ENCODE results near the gene VAV2.

Gene VAV2

GRCh38 chr9:133980864-133981588 lies 11.1 kb downstream of the VAV2 start:
- no peak for DNase-seq

DNA sequence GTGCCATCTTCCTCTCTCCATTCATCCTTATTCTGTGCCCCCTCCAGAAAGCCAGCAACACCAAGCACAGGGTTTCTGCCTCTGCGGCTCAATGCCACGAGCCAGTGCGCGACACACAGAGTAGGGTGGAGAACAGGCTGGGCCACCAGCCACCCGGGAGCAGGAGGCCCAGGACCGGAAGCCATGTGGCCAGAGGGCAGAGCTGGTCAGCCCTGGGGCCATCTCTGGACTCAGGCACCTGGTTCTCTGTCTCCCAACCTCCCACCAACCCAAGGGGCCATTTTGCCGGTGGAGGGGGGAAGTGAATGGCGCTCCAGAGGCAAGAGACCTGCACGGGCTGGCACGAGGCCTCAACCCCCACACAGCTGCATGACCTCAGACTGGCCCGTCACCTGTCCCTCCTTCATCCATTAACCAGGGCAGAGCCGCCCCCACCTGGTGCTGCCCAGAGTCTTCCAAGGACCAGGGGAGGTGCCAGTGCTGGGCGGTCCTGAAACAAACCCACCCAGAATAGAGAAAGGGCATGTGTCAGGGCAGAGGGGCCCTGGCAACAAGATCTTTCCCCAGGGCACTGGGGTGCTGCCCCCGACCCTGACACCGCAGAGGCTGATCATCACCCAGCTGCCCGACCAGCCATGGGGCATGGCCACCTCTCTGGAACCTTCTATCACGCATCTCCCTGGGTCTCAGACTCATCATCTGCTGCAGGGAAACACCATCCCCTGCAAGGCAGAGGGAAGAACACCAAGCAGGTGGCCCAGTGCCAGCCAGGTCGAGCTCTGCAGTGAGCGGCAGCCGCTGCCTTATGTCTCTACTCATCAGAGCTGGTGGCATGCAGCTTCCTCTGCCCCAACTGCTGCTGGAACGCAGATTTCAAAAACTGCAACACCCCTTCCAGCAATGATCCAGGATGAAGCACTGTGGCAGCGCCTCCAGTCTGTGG lies 11.9 kb downstream of the VAV2 start:
- DNase-seq: no peak

GRCh38 chr9:133979273-133979920 lies 12.7 kb downstream of the VAV2 start:
- DNase-seq: peak; percentile 32

GRCh38 chr9:133978899-133979272 lies 13.2 kb downstream of the VAV2 start:
- DNase-seq: no peak

- no peak for DNase-seq
These were observed 13.8 kb downstream of the VAV2 start for GRCh38 chr9:133978226-133978898.

DNA sequence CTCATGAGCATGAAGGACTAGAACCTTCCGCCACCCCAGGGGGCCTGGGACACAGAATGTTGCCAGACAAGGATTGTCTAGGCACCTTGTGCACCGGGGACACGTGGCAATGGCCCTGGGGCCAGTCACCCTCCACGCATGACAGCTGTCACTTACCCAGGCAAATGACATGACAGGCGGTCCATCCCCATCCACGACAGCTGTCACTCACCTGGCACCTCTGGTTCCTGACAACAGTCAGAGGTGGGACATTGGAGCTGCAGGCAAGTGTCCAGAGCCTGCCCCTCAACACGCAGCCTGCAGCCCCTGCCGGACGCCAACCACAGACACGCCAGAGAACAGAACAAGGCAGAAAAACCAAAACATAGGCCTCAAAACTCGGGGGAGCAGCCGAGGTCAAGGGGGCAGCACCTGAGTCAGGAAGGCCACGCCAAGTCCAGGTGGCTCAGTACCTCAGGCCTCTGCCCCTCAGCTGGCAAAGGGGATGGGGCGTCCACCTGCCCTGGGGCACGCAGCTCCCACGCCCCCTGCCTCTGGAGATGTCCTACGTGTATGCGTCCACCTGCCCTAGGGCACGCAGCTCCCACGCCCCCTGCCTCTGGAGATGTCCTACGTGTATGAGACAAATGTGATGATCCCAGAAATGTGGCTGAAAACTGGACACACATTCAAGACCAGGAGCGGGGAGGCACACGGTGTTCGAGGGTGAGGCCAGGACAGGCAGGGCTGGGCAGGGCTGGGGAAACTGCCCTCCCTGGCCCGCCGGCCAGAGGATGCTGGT lies 14.5 kb downstream of the VAV2 start:
- no peak for DNase-seq

DNA sequence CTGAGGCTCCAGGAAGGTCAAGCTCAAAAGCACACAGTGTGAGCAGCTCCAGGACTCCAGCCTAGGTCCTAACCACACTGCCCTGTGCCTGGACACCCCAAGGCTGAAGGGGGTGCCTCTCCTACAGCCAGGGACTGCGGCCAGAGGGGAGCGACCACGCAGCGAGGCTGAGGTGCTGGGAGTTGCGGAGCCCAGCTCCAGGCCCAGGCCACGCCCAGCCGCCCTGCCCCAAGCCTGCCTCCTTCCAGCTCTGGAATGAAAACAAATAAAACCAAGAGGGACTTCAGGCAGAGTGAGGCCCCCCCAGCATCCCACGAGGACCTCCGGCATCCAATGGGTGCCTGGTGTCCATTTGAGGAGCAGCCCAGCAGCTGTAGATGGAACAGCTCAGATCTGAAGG lies 15.2 kb downstream of the VAV2 start:
- no peak for DNase-seq

GRCh38 chr9:133976191-133976861 lies 15.8 kb downstream of the VAV2 start:
- DNase-seq: no peak

DNA sequence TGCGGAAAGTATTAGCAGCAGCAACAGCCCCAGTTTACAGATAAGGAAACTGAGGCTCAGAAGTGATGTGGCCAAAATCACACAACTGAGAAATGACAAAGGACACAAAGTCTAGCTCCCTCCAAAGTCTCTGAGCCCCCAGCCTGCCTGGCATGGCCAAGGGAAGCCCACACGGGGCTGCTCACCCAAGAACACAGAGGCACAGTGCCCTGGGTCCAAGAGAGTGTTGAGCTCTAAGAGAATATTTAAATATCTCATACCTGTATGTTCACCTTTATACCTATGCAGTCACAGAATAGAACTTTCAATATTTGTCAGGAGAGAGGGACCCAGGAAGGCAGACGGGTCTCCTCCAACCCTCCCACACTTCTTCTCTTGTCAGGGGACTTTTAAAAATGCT lies 16.6 kb downstream of the VAV2 start:
- no peak for DNase-seq

- no peak for DNase-seq
These were observed 17.3 kb downstream of the VAV2 start for GRCh38 chr9:133974631-133975341.

DNA sequence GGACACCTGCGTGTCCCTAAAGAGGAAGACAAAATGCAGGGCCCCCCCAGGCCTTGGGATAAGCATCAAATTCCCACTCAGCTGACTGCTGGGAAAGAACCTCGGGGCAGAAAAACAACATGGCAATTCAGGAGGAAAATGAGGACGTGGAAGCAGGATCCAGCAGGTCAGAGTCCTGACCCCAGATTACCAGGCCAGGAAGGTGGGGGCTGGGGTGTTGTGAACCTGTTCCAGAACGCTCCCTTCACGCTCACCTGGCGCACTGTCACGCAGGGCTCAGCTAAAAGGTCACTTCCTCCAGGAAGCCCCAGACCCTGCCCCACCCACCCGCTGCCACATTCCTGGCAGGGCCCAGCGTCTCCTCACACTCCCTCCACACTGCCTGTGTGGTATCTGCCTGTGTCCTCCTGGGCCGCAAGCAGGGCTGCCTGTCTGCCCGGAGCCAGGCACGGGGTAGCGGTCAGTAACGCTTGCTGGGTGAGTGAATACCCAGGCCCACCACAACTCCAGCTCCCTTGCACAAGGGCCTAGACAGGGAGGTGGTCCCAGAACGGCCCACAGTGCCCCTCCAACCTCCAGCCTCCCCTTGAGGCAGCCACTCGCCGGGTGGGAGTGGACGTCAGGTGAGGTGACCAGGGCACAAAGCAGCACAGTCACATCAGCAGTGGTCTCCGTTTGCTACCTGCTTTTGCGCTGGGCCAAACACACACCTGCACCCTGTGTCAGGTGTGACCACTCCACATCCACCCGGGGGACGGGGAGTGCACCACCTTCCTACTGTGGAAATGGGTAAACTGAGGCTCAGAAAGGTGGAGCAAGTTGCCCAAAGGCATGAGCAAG lies 18.1 kb downstream of the VAV2 start:
- DNase-seq: no peak

- no peak for DNase-seq
These were observed 18.9 kb downstream of the VAV2 start for GRCh38 chr9:133973111-133973790.

DNA sequence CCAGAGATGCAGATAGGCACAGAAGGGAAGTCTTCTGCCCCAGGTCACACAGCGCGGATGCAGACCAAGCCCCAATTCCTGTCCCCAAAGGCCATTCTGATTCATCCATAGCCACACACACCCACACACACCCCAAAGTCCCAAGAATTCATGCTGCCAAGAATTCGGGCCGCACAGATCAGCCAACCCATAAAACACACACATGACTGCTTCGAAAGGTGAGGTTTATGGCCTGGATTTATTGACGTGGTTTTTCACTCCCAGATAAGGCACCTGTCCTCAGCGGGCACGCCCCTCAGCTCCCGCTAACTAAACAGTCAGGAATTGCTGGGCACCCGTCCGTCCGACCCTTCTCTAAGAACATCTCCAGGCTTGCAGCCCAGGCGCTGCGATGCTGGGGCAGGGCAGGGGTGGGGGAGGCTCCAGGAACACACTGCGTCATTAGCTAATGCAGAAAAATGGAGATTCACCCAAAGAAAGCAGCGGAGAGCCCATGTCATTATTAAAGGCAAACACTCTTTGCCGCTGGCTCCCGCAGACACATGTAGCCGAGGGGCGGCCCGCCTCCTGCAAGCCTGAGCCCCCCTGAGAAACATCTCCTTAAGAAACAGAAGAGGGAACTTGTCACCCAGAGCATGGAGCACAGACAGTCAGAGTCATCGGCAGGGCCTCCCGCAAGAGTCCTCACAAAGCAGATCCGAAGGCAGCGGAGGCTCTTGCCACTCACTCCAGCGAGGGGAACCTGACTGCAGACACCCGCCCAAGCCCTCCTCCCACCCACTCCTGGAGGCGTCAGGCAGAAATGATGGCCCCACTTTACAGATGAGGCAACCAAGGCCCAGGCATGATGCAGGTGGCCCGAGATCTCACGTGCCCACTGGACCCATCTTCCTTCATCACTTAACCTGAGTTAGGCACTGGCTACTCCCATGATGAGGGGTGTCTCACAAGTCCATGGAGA lies 19.9 kb downstream of the VAV2 start:
- no peak for DNase-seq

GRCh38 chr9:133971121-133971951 lies 20.8 kb downstream of the VAV2 start:
- DNase-seq: no peak

GRCh38 chr9:133970581-133971058 lies 21.5 kb downstream of the VAV2 start:
- no peak for DNase-seq

DNA sequence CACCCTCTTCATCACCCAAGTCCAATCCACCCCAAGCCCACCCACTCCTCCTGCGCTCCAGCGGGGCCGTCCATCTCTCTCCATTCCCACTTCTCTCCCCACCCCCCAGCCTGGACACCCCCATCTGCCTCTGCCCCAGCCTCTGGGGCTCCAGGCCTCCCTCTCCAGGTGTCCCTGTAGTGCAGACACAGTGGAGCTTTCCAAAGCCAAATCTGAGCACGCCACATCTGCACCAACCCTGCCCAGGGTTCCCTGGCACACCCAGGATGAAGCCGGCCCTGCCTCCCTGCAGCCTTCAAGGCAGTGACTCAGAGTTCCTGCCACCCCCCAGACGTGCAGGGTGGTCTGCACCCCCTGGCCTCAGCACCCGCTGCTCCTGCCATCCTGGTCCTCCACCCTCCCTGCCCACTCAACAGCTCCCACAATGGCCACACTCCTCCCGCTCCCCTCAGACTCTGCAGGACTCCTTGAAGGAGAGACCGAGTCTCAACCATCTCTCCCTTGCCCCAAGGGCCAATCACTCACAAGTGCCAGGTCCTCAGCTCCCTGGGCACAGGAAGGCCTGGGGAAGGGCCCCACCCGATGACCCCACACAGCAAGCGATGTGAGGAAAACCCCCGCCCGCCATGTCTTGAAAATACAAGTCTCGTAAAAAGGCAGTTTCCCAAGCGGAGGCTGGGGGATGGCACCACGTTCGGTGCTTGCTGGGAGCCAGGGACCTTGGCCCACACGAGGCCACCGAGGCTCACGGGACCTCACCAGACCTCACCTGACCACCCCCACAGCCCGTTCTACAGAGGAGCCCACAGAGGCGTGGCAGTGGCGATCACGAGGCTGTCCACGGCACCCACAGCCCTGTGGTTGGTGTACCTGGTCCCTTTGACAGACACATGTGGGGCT lies 22.2 kb downstream of the VAV2 start:
- DNase-seq: no peak
